Measurements from ENCODE around the gene PDE4D. TPM values are rescaled to one million over a fixed set of nuclear protein-coding genes. Genes with fewer than 3 reads are reported as not detected.

Gene PDE4D
- total RNA-seq, 1 donor from 2014 or later = 44.8 TPM

DNA sequence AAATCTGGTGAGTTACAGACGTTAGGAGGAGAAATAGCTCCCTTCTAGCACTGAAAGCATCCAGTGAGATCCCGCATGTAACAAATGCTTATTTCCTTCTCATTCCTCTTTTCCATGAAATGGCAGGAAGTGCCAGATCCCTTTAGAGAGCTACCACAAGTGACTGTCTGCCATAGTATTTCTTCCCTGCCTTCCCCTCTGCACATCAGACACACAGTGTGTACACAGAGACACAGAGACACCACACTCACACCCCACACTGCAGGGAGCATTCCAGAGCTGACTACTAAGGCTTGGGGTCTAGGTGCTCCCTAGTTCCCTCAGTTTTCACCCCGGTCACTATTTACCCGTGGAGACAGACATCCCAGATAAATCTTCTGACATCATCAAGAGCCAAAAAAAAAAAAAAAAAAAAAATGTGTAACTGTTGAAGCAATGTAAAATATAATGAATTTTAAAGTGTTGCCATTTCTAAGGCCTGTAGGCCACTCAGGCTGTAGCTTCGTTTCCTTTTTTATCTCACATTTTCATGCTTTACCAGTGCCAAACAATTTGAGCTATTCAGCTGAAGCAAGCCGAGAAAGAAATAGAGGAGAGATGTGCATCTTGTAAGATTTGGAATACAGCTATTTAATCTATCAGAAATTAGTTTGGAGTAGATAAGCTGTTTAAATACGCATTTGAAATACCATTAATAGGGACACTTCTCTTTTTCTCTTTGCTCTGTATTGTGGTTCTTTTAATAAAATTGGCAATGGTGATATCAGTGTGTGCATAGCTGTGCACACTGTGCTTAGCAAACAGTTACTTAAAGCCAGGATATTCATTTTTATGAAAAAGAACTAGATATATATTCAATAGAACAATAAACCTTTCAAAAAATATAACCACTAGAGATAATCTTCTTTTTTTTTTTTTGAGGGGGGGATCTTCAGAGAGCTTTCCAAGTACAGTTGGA, 405.5 kb downstream of the PDE4D start:
- Histone ChIP-seq H3K36me3 (no peaks in the 10 kb centered on the region), H3K9me3 (no peaks in the 10 kb centered on the region), H3K27me3 (no peaks in the 10 kb centered on the region), H3K4me3 (no peak overlapping the region), H3K27ac (no peak overlapping the region), H3K4me1 (no peaks in the 10 kb centered on the region)
- DNase-seq (ENCODE audit: low spot score in 2 of 2) = no peak
- TF ChIP-seq, protein P1, sequence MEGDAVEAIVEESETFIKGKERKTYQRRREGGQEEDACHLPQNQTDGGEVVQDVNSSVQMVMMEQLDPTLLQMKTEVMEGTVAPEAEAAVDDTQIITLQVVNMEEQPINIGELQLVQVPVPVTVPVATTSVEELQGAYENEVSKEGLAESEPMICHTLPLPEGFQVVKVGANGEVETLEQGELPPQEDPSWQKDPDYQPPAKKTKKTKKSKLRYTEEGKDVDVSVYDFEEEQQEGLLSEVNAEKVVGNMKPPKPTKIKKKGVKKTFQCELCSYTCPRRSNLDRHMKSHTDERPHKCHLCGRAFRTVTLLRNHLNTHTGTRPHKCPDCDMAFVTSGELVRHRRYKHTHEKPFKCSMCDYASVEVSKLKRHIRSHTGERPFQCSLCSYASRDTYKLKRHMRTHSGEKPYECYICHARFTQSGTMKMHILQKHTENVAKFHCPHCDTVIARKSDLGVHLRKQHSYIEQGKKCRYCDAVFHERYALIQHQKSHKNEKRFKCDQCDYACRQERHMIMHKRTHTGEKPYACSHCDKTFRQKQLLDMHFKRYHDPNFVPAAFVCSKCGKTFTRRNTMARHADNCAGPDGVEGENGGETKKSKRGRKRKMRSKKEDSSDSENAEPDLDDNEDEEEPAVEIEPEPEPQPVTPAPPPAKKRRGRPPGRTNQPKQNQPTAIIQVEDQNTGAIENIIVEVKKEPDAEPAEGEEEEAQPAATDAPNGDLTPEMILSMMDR (IDR thresholded peaks at IDR 0.05) = no peak
- intact Hi-C loops (cut with DNase I) = loop anchor here (2.0 kb wide), 1 partner anchor 71 kb away; no protein-coding TSS in a partner anchor

DNA sequence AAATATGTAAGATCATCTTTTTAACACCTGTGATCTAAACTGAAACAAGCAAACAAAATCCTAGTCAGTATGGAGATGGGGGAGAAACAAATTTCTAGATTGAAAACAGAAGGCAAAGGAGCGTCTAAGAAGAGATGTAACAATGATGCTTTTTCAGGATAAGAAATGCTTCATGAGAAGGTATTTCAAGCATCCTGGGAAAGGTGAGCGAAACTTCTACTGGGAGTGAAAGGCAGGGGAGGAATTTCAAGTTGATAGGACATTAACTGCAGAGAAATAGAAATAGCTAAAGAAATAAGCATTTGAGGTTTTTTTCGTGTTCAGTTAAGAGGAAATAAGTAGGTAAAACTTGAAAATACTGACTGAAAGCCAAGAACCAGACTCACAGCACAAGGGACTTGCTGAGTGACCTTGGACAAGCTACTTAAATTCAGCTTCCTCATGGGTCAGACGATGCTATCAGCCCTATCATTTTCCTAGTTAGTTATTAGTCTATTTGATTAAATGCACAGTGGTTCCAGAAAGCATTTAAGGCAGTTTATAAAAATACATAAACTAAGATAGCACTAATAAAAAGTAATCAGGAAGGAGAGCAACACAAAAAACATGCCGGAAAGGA, 406.3 kb downstream of the PDE4D start:
- TF ChIP-seq, protein P1 (IDR thresholded peaks at IDR 0.05) = no peak
- intact Hi-C loops (cut with DNase I) = loop anchor here (2.0 kb wide), 1 partner anchor 70 kb away; no protein-coding TSS in a partner anchor
- Histone ChIP-seq H3K27ac (no peak overlapping the region), H3K27me3 (no peaks in the 10 kb centered on the region), H3K4me1 (no peaks in the 10 kb centered on the region), H3K4me3 (no peak overlapping the region), H3K36me3 (no peaks in the 10 kb centered on the region), H3K9me3 (no peaks in the 10 kb centered on the region)
- no peak for DNase-seq (ENCODE audit: low spot score in 2 of 2)

DNA sequence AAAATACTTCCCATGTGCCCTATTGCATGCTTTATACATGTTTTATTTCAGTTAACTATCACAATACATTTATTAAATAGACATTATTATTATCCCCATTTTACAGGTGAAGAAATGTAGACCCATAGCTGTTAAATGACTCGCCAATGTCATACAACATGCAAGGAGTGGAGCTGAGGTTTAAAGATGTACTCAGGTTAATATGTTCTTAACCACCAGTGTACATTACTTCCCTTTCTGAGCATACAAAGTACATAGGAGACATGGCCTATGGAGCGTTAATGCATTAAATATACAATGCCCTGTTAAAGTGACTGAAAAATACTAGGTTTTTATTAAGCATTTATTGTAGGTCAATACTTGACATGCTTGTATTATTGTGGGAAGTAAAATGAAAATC, 407.0 kb downstream of the PDE4D start:
- no peak for DNase-seq (ENCODE audit: low spot score in 2 of 2)
- H3K36me3 ChIP-seq = no peaks in the 10 kb centered on the region
- H3K27ac ChIP-seq = no peak overlapping the region
- intact Hi-C loops (cut with DNase I) = loop anchor here (2.0 kb wide), 1 partner anchor 70 kb away; no protein-coding TSS in a partner anchor
- H3K4me1 ChIP-seq = no peaks in the 10 kb centered on the region
- H3K9me3 ChIP-seq = no peaks in the 10 kb centered on the region
- H3K4me3 ChIP-seq = no peak overlapping the region
- TF ChIP-seq, protein P1 (IDR thresholded peaks at IDR 0.05) = no peak
- no peaks in the 10 kb centered on the region for H3K27me3 ChIP-seq

DNA sequence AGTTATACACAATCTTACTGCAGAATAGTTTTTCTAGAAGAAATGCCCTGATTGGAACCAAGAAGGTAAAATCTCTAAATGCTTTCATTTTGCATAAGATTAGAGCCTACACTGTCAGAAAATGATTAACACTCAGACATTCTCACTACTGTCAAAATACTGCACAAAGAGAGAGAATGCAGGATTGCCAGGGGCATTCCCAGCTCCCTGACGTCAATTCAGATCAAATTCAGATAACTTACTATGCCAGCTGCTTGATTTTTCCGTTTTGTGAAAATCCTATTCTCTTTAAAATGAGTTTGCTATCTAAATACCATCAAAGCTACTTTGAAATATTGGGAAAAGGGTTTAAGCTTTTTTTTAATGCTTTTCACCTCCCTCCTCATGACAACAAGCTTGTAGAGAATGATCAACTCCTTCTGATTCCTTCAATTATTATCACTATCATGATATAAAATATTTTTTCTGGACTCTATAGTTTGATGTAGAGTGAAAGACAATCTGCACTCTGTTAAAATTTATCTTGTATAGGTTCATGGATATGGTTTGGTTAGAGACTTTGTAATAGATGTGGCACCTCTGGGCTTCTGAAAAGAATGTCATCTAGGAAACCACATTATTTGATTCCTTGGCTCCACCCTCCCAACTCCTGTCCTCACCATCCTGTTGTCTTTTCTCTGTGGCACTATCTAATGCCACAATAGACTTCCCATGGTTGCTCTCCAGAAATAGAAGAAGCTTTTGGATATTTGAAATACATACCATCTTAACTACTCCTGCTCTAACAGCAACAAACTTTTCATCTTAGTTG, 407.7 kb downstream of the PDE4D start:
- Histone ChIP-seq H3K4me1 (no peaks in the 10 kb centered on the region), H3K4me3 (no peak overlapping the region), H3K36me3 (no peaks in the 10 kb centered on the region), H3K27me3 (no peaks in the 10 kb centered on the region), H3K27ac (no peak overlapping the region), H3K9me3 (no peaks in the 10 kb centered on the region)
- TF ChIP-seq, protein P1 (IDR thresholded peaks at IDR 0.05) = no peak
- intact Hi-C loops (cut with DNase I) = loop anchor here (2.0 kb wide), 1 partner anchor 69 kb away; no protein-coding TSS in a partner anchor
- DNase-seq (ENCODE audit: low spot score in 2 of 2) = no peak

DNA sequence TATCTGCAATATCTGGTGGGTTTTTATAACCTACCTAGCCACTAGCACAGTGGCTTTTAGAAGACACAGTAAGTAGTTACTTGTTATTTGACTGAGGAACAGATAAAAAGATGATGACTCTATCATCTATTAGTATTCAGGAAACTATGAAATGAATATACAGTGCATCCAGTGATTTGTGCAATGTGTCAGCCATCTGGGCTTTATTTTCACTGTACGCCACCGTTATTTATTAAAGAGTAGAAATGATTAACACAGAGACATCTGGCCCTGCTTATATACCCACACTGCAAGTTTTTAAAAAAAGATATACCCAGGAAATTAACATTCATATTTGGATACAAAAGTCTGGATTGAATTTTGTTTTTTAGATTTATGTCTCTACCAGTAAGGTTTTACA, 408.4 kb downstream of the PDE4D start:
- Histone ChIP-seq H3K9me3 (no peaks in the 10 kb centered on the region), H3K27ac (no peak overlapping the region), H3K4me1 (no peaks in the 10 kb centered on the region), H3K36me3 (no peaks in the 10 kb centered on the region), H3K27me3 (no peaks in the 10 kb centered on the region), H3K4me3 (no peak overlapping the region)
- intact Hi-C loops (cut with DNase I) = no loop called here
- DNase-seq (ENCODE audit: low spot score in 2 of 2) = no peak
- TF ChIP-seq, protein P1 (IDR thresholded peaks at IDR 0.05) = no peak
